Fibroblast of peridontal ligament (primary cell): ENCODE results near the gene ASAP3.
"Not testable (repeated sequence)": the region's sequence is repeated elsewhere in the genome, so short reads cannot be mapped to it uniquely, and the experiment has no call there.

ENCODE experiments used
- DNase-seq: peaks from one replicate; pipeline ENCODE4 v3.0.0-alpha.2; 2010; ENCODE audit errors: extremely low read depth

ASAP3 gene

DNA sequence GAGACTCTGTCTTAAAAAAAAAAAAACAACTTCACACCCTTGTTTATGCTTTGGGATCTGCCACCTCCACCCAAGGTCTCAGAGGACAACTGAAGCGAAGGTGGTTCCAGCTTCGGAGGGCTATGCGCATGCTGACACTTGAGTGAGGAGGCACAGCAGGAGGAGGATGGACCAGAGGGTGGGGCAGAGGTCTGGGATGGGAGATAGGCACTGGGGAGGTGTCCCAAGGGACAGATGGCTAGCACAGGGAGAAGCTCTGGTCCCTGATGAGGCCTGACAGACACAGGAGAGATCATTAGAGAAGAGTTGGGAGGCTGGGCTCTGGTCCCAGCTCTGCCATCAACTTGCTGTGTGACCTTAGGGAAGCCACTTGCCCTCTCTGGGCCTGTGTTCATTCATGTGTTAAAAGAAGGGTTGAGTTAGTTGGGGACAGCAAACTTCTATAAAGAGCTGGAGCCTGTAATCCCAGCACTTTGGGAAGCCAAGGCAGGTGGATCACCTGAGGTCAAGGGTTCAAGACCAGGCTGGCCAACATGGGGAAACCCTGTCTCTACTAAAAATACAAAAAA, 30.2 kb upstream of the ASAP3 start:
- DNase-seq = no peak

DNA sequence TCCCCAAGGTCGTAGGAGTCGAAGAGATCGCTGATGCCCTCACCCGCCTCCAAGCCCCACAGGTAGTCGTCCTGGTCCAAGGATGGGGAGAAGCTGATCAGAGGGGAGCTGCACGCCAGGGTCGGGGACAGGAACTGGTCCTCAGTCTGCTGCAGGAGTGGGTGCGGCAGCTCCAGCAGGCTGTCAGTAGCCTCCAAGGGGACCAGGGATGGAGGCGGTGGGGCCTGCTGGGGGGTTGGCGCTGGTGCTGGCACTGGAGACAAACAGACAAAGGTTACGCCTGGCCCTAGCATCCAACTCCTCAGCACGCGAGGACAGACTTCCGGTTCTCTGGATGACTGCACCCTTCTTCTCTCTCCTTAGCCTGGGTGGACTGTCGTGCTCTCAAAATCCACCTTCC, 25.9 kb upstream of the ASAP3 start:
- no peak for DNase-seq

DNA sequence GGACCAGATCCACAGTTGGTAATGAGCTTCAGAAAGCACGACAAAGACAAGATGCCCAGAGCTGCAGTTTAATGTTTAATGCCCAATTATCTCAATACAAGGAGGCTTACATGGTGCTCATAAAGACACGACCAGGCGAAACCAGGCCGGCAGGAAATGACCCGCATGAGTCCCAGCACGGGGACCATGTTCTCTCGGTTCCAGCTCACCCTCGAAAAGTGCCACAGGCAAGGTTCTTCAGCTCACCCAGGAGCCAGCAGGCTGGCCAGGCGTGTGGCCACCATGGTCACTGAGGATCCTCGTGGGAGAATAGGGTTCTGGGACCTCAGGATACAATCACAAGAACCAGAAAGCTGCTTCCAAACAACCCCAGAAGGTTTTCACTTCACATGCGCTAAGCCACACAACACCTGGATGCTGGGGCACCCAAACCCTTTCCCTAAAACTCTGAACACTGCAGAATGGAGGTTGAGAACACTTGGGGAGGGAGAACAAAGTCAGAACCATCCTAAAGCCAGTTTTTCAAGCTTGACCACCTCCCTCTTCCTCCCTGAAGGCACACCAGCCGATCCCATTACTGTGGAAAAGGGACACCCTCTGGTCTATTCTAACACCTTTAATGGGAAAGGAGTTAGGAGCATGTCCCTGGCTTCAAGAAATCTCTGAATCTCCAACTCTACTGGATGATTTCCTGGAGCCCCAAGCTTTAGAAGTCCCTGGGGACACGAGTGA, 22.6 kb upstream of the ASAP3 start:
- no peak for DNase-seq

DNA sequence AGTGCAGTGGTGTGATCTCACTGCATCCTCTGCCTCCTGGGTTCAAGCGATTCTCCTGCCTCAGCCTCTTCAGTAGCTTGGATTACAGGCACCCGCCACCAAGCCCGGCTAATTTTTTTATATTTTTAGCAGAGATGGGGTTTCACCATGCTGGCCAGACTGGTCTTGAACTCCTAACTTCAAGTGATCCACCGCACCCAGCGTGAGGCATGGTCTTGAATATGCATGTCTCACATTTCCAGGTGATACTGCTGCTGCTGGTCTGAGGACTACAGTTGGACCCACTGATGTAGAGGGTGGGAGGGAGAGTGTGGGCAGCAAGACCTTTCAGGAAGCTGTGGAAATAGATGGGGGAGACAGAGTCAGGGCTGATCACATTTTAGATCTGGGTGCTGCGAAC, 21.9 kb upstream of the ASAP3 start:
- no peak for DNase-seq

DNA sequence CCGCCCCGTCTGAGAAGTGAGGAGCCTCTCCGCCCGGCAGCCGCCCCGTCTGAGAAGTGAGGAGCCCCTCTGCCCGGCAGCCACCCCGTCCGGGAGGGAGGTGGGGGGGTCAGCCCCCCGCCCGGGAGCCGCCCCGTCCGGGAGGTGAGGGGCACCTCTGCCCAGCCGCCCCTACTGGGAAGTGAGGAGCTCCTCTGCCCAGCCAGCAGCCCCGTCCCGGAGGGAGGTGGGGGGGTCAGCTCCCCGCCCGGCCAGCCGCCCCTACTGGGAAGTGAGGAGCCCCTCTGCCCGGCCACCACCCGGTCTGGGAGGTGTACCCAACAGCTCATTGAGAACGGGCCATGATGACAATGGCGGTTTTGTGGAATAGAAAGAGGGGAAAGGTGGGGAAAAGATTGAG, 20.2 kb upstream of the ASAP3 start:
- not testable (repeated sequence) for DNase-seq

DNA sequence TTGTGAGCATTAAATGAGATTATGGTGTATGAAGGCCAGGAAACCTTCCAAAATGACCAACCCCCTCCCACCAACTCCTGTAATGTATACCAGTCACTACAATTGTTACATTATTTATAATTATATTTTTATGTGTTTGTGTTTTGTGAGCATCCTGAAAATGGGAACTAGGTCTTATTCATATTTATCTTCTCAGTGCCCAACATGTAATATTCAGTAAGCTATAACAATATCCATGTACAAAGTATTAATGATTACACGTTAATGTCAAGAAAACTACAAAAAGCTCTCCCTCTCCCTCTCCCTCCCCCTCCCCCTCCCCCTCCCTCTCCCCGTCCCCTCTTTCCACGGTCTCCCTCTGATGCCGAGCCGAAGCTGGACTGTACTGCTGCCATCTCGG, 19.0 kb upstream of the ASAP3 start:
- DNase-seq = no peak

DNA sequence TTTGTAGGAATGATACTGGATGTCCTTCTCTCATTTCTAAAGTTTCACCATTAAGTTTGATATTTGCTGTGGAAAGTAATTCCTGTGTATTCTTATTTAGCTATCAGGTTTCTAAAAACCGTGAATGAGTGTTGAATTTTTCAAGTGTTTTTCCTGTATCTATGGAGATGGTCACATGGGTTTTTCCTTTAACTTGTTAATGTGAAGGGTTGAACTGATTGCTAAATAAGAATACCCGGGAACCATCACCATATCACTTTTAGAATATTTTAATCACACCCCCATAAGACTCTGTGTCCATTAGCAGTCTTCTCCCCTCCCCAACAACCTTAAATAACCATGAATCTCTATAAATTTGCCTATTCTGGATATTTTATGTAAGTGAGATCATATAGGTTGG, 16.5 kb upstream of the ASAP3 start:
- DNase-seq = peak; percentile 14

DNA sequence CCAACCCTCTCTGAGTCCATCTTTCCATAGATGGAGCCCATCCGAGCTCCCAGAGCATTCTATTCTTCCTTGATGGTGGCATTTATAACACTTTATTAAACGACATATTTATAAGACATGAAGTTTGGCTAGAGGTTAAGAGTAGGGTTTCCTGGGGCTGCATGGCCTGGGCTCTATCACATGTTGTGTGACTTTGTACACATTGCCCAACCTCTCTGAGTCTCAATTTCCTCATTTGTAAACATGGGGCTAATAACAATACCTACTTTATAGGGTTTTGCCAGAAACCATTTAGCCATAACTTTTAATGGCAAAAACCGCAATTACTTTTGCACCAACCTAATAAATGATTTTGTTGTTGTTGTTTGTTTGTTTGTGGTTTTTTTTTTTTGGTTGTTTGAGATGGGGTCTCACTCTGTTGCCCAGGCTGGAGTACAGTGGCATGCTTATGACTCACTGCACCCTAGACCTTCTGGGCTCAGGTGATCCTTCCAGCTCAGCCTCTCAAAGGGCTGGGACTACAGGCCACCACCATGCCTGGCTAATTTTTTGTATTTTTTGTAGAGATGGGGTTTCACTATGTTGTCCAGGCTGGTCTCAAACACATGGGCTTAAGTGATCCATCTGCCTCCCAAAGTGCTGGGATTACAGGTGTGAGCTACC, 13.9 kb upstream of the ASAP3 start:
- DNase-seq = no peak

DNA sequence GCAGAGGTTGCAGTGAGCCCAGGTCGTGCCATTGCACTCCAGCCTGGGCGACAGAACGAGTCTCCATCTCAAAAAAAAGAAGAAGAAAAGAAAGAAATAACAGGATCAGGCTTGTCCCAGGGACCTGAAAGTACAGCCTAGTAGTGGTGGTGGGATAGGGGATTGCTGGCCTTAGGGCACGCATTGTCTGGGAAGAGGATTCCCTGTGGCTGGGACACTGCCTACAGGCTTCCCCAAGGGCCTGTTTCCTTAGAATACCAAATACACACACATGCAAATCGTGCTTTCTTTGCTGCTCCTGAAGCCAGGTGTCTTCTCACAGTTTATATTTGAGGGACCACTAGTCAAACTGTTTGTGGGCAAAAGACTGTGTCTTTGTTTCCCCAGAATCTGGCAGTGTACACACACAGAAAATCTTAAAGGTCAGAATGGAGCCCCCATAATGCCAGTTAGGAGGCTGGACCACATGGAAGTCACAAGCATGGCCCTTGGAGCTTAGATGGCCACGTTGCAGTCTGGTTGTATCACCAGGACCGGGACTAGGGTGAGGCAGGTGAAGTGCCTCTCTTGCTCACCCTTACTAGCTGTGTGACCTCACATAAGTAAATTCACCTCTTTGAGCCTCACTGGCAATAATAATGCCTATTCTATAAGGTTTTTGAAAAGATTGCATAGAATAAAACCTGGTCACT, 12.7 kb upstream of the ASAP3 start:
- DNase-seq = no peak

DNA sequence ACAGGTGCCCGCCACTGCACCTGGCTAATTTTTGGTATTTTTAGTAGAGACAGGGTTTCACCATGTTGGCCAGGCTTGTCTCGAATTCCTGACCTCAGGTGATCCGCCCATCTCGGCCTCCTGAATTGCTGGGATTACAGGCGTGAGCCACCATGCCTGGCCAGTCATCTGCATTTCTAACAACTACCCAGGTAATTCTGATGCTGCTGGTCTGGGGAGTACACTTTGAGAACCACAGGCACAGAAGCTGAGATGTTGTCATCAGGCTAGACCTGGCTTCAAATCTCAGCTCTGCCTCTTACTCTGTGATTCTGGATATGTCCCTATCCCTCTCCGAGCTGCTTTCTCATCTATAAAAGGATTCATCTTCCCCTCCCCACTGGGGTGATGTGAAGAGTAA, 10.9 kb upstream of the ASAP3 start:
- DNase-seq = not testable (repeated sequence)

DNA sequence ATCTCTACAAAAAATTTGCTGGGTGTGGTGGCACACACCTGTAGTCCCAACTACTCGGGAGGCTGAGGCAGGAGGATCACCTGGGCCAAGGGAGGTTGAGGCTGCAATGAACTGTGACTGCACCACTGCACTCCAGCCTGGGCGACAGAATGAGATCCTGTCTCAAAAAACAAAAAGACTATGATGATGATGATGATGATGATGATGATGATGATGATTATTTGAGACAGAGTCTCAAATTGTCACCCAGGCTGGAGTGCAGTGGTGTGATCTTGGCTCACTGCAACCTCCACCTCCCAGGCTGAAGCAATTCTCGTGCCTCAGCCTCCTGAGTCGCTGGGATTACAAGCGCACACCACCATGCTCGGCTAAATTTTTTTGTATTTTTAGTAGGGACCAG, 8.8 kb upstream of the ASAP3 start:
- DNase-seq = not testable (repeated sequence)

DNA sequence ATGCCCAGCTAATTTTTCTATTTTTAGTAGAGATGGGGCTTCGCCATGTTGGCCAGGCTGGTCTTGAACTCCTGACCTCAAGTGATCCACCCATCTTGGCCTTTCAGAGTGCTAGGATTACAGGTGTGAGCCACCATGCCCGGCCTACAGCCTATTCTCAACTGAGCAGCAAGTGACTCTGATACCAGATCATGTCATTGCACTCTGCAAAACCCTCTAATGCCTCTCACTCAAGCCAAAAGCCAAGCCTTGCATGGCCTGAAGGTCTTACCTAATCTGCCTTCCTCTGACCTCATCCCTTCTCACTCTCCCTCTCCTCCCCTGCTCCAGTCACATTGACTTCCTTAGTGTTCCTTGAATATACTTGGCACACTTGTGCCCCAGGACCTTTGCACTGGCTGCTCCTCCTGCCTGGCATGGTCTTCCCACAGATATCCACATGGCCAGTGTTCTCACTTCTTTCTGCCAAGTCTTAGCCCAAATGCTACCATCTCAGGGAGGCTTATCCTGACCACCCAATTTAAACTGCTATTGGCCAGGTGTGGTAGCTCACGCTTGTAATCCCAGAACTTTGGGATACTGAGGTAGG, 8.2 kb upstream of the ASAP3 start:
- no peak for DNase-seq

DNA sequence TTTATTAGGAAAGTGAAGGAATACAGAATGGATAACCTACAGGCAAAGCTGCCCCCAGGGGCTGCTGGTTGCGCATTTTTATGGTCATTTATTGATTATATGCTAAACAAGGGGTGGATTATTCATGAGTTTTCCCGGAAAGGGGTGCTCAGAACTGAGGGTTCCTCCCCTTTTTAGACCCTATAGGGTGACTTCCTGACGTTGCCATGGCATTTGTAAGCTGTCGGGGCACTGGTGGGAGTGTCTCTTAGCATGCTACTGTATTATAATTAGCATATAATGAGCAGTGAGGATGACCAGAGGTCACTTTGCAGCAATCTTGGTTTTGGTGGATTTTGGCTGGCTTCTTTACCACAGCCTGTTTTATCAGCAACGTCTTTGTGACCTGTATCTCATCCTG, 5.9 kb upstream of the ASAP3 start:
- DNase-seq = no peak

DNA sequence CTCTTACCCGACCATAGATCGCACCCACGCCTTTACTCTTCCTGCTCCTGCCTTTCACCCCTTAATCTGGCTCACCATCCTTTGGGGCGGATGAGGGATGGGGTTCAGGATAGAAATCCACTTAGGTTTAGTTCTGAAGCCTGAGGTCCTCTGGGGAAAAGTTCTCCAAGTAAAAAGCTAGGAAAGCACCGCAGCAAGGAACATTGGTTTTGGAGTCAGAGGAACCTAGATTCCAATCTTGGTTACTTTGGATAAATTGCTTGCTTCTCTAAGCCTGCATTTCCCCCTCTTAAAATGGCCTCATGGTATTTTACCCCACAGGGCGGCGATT, 988 bp upstream of the ASAP3 start:
- DNase-seq = no peak

DNA sequence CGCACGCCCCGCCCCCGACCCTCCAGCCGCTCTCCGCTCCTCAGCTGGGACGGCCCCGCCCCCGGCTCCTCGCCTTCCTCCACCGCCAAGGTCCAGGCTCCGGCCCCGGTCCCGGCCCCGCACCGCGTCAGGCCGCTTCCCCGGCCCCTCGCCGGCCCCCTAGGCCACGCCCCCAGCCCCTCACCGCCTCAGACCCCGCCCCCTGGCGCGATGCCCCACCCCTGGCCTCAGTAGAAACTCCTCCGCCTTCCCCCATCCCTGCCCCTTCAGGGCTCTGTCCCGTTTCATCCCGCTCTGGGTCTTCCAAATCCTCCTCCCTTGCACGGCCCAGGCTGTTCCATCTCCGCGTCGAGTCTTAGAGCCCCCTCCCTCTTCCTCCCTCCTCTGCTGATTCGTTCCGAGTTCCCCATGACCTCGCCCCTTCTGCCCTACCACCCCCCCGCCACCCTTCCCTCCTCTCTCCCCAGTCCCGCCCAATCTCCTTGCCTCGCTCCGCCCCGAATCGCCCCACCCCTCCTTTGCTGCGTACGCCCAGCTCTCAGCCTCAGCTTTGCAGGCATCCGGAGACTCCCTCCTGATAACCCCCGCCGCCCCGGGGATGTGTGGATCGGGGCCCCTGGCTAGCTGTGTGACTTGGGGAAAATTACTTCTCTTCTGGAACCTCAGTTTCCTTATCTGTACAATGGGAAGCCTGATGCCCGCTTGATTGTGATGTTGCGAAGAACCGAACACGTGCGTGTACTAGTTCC, 448 bp upstream of the ASAP3 start:
- DNase-seq = peak; percentile 91

DNA sequence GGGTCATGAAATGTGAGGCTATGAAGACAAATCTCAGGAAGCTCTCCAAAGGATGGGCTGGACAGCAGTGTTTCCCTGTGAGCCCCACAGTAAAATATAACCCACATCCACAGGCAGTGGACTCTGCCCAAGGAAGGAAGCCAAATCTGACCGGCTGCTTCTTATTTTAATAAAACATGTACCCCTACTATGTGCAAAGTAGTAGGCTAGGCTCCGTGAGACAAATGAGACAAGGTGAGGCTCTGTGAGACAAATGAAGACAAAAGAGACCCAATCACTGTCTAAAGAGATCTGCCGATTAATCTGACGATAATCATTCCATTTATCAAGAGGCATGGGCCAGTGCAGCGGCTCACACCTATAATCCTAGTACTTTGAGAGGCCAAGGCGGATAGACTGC, 2.1 kb downstream of the ASAP3 start:
- no peak for DNase-seq

DNA sequence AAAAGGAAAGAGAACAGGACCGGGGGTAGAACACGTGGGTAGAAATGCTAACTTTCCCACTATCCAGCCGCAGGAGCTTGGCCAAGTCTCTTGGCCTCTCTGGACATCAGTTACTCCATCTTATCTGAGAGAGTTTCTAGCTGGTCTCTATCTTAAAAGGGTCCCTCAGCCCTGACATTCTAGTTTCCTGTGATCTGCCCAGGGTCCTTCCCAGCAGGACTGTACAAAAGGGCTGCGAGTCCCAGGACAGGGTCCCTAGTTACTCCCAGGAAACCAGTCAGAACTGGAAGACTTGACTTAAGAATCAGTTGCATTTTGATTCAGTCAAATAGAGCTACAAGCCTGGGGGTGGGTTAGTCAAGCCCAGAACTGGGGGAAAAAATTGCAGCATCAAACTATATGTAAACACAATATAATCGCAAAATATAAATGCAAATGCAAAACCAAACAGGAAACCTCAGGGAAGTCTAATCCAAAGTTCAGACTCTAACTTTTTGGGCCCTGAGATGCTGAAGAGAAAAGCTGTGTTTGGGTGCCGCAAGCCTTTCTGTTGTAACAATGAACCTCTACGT, 2.9 kb downstream of the ASAP3 start:
- DNase-seq = no peak

DNA sequence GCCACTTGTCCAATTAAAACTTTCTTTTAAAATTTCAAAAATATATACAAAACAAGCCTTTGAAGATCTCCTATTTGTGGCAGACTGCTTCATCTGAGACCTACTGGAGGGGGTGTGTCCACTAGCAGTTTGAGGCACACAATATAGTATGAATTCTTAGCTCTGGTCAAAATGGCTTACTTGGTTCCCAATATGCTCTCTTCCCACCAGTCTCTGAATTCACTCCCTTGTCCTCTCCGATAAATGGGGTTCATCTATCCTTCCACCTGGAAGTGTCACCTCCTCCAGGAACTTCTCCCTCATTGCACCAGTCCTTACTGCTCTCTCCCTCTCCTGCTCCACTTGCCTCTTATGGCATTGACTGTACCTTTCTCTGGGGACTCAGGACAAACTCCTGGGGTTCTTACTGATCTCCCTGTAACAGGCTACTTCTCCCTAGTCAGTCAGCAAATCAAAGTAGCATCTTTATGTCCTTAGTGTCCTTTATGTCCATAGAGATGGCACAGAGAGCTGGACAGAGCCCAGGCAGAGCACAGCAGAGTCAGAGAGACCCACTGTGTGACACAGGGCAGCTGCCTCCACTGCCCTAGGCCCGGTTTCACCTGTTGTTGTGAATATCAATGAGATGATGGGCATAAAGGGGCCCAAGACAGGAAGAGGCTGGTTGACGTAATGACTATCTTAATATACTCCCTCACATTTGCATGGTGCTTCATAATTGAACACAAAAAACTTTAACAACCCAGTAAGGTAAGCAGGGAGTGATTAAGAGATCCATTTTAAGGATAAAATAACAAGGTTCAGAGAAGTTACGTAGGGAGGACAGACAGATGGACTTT, 3.6 kb downstream of the ASAP3 start:
- DNase-seq = no peak

DNA sequence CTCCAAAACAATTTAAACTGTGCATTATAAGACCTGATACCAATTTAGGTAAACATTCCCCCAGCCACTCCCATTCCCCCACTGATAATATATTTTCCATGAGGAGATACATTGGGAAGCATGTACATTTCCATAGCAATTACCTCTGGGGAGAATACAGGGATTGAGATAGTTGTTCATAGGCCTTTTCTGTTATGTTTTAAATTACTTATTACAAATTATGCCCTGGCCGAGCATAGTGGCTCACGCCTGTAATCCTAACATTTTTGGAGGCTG, 4.4 kb downstream of the ASAP3 start:
- DNase-seq = no peak

DNA sequence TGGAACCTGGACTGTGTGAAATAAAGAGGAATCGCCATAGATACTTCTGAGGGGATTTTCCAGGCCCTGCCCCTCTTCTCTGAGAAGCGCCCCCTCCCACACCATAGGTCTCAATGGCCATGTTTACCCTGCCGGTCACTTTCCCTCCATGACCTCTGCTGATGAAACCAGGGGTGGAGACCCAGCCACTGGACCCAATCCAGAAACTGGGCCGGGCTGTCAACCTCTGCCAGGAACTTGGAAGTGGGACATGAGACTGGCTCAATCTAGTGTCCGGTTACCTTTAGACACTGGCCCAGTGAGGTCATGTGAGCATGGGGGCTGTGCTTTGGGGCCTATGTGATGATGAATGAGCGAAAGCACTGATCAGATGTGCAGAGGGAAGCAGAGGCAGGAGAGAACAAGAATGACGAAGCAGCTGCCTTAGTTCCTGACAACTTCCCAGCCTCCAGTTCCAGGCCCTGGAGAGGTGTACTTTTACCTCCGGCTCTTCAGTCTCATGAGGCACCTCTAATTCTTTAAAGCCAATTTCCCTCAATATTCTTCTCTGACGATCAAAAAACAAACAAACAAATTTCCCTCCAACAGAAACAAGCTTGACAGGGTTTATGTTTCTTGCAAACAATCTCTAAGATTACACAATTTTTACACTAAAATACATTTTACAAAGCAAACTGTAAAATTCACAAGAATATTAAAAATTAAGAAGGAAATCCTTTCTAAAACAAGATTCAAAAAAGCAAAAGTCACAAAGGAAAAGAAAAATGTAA, 4.9 kb downstream of the ASAP3 start:
- peak; percentile 77 for DNase-seq
